ENCODE results near the gene CHRNA4. TPM values are rescaled to one million over a fixed set of nuclear protein-coding genes. Genes with fewer than 3 reads are reported as not detected.

The CHRNA4 gene
- total and polyA plus RNA-seq, 2 donors (not counting 3 experiments of a cell fraction or from before 2014, with no cell fraction given): not detected

DNA sequence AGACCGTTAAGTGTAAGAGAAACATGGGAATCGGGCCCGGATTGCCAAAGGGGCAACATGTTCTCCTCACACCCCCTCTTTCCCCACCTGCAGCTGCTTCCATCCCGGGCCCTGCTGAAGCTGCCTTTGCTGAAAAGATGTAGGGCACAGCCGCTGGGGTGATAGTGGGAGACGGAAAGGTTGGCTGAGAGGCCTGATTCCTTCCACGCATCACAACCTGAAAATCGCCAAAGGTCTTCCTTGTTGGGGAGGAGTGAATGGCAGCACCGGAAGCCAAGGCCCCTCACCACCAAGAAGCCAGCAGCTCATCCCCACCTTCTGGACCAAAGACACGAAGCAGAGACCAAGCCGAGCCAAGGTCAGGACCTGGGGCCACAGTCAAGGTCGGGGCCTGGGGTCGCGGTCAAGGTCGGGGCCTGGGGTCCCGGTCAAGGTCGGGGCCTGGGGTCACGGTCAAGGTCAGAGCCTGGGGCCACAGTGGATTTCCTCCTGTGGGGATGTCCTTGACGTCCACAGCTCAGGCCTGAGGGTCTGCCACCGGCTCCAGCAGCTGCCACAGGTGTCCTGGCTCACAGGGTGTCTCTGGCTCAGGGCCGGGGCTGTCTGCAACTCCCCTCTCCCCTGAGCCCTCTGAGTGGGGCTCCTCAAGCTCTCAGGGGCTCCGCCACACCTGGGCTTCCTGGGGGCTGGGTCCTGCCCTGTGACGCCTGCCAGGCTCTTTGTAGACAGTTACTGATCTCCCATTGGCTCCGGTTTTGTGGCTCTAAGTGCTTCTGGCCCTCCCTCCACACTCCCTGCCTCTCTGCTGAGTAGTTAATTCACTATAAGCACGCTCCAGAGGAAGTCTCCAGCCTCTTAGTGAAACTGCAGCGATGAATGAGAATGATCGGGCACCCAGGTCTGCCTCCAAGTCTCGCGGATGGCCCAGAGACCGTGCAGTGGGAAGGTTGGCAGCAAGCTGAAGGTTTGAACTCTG lies 5.5 kb upstream of the CHRNA4 start:
- DNase-seq (ENCODE audit: low read depth, low spot score) (no peak), FAIRE-seq (no peak)
- Histone ChIP-seq H3K4me2 (ENCODE audit: insufficient read depth, low read length) (no peak overlapping the region), H3K27ac (ENCODE audit: insufficient read depth, low read depth, low read length) (no peak overlapping the region), H3K9ac (replicated peaks; ENCODE audit: extremely low read depth, insufficient read depth, low read length) (no peak overlapping the region), H4K20me1 (replicated peaks; ENCODE audit: control insufficient read depth, extremely low read depth, insufficient read depth, low read length) (no peaks in the 10 kb centered on the region), H3K9me3 (replicated peaks; ENCODE audit: control insufficient read depth, insufficient read depth, low read length) (no peaks in the 10 kb centered on the region), H3K27me3 (ENCODE audit: control insufficient read depth in 2 of 2, insufficient read depth in 2 of 2, low read length in 2 of 2) (peaks cover 2 to 7% of the 10 kb centered on the region in 2 experiments), H3K79me2 (ENCODE audit: control insufficient read depth, insufficient read depth, low read length) (no peaks in the 10 kb centered on the region), H3K9me1 (replicated peaks; ENCODE audit: control insufficient read depth, extremely low read depth, insufficient read depth, low read length) (no peaks in the 10 kb centered on the region), H3K36me3 (ENCODE audit: control insufficient read depth in 2 of 2, extremely low read depth in 1 of 2, insufficient read depth in 2 of 2, low read length in 2 of 2) (no peaks in the 10 kb centered on the region), H2AFZ (ENCODE audit: low read depth, low read length) (no peak overlapping the region), H3K4me3 (replicated peaks in 1 of 3; ENCODE audit: insufficient read depth in 1 of 3, low read depth in 1 of 3, low read length in 3 of 3) (no peak overlapping the region), H3K4me1 (ENCODE audit: control insufficient read depth, extremely low read depth, insufficient read depth, low read length) (no peaks in the 10 kb centered on the region)
- no peak for TF ChIP-seq JUN (IDR thresholded peaks at IDR 0.05; ENCODE audit: borderline replicate concordance, insufficient read depth, insufficient read length, low read depth)
- TF ChIP-seq CTCF (IDR thresholded peaks at IDR 0.05; ENCODE audit: extremely low read depth in 1 of 2, insufficient read depth in 1 of 2, low read depth in 1 of 2, low read length in 2 of 2): no peak
- TF ChIP-seq, protein P1, sequence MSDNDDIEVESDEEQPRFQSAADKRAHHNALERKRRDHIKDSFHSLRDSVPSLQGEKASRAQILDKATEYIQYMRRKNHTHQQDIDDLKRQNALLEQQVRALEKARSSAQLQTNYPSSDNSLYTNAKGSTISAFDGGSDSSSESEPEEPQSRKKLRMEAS (IDR thresholded peaks at IDR 0.05; ENCODE audit: insufficient read depth, insufficient read length): no peak
- no peak for TF ChIP-seq MYC (IDR thresholded peaks at IDR 0.05; ENCODE audit: low read depth, low read length)
- no peak for TF ChIP-seq POLR2A (IDR thresholded peaks at IDR 0.05; ENCODE audit: low read depth, low read length)
- no peak for TF ChIP-seq GATA2 (IDR thresholded peaks at IDR 0.05; ENCODE audit: insufficient read depth, insufficient read length, low read depth, low read length)
- no peak for TF ChIP-seq FOS (IDR thresholded peaks at IDR 0.05; ENCODE audit: borderline replicate concordance, insufficient read depth, low read length)
- no peak for TF ChIP-seq EZH2 (IDR thresholded peaks at IDR 0.05; ENCODE audit: borderline replicate concordance, low read depth, low read length, severe bottlenecking)
- TF ChIP-seq POLR2AphosphoS5 (IDR thresholded peaks at IDR 0.05; ENCODE audit: insufficient read depth, low read depth, low read length): no peak
- dilution Hi-C loops (cut with MboI; ENCODE audit: extremely low pct_ligation_motif_present, low sequenced_read_pairs): no loop called here
- intact Hi-C loops (cut with micrococcal nuclease): no loop called here
- BruUV-seq (replicated peaks): no TSS peak
- ChIA-PET POLR2A (no interaction called here), CTCF (no interaction called here)

Measured in endothelial cell of umbilical vein (primary cell).